Stimulated activated CD8-positive, alpha-beta memory T cell treated with anti-CD3 and anti-CD28 coated beads, Interleukin-4, amount 100 ng/mL, for 24 hours (primary cell): ENCODE measurements around the gene MCRS1.

Experiments used
- DNase-seq: peaks from one replicate; pipeline ENCODE4 v3.0.0-alpha.2; 2020; ENCODE audit warnings: low read depth

Gene MCRS1

GRCh38 chr12:49582201-49582600 is 14.3 kb upstream of the MCRS1 start:
- DNase-seq = no peak

- peak; percentile 35 for DNase-seq
Measured at GRCh38 chr12:49580572-49581535, 12.9 kb upstream of the MCRS1 start.

GRCh38 chr12:49578471-49579112 is 10.7 kb upstream of the MCRS1 start:
- DNase-seq = no peak

- DNase-seq = no peak
Measured at GRCh38 chr12:49577589-49578315, 9.8 kb upstream of the MCRS1 start.

GRCh38 chr12:49568442-49569162 is 660 bp upstream of the MCRS1 start:
- DNase-seq = no peak

DNA sequence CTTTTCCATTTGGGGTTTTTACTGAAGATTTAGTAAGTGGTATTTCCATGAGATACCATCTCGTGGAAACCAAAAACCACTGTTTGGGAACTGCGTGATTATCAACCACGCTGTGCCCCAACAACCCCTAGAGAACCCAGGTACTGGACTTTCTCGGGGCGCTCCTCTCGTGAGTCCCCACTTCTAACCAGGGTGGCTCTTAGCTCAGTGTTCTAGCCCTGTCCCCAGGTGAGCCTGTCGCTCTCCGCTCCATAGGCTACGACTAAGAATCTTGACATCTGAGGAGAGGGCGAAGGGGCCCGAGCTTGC is 686 bp downstream of the MCRS1 start:
- DNase-seq = peak; percentile 9

DNA sequence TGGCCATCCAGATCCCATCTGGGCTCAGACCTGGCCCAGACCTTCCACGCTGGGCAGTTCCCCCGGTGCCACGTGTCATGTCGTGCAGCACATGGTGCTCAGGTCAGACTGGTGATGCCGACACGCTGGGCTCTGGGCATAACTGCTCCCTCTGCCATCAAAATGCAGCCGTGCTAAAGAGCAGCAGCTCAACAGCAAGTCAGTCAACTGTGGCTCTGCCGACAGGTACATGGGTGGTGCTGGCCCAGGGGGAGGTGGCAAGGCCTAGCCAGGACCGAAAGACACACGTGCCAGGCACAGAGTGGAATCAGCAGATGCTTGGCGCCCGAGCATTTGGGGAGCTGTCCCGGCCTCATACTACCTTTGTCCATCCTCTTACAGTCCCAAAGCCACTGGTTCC is 1.6 kb downstream of the MCRS1 start:
- no peak for DNase-seq

DNA sequence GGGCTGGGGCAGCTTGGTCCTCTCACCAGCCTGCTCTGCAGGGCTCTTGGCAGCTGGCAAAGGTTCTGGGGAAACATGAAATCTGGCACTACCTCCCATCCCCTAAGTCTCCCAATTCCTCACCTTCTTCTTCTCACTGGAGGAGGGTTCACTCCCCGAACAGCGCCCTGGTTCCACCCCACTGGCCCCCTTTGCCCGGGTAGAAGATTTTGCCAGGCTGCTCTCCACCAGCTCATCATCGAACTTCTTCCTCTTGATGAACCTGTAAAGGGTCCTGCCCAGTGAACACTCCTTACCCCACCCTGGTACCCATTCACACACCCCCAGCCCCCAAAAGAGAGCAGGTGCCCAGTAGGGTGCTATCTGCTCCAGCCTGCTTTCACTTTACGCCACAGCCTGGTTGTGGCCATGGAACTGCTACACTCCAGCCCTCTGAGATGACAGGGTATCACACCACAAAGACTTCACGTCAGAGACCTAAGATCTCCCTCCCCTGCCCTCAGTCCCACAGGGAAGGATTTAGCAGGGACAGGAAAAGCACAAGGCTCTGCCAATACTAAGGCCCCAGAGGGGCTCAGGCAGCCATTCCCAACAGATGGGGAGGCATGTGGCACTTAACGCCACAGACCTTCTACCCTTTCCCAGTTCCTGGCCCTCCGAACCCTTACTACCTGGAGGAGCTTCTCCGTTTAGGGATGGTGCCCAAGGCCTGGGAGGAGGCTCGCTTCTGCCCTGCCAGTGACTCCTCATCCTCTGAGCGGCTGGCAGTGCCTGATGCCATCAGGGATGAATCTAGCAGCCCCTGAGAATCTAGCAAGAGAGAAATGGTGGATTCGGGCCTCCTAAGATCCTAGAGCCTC is 2.3 kb downstream of the MCRS1 start:
- no peak for DNase-seq

GRCh38 chr12:49564686-49565405 is 3.1 kb downstream of the MCRS1 start:
- no peak for DNase-seq

DNA sequence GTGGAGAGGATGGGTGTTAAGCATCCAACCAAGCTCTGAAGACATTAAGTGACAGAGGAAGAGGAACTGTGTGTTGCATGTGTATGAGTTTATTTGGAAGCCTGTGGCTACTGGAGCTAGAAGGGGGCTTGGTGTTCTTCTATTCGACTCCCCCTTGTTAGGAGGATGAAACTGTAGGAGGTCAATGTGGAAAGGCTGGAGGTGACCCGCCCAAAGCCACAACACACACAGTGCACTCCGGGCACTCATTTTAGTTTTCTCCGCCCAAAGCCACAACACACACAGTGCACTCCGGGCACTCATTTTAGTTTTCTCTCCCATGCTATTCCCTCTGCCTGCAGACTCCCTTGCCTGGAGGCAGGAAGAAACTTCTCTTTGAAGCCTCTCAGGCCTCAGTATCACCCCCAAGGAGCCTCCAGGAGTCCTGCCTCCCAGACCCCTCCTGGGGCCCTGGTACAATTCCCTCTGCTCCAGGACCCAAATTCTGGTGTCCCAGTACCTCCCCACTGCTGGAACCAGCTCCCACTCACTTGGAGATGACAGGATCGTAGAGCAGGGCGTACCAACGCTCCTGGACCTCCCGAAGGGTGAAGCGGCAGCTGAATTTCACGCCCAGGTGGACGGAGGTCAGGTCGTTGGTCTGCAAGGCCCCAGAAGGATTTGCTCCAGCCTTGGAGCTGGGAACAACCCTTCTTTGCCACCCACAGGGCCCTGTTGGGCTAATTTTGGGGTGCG is 3.8 kb downstream of the MCRS1 start:
- no peak for DNase-seq

- no peak for DNase-seq
Measured at GRCh38 chr12:49562831-49563230, 5.1 kb downstream of the MCRS1 start.

DNA sequence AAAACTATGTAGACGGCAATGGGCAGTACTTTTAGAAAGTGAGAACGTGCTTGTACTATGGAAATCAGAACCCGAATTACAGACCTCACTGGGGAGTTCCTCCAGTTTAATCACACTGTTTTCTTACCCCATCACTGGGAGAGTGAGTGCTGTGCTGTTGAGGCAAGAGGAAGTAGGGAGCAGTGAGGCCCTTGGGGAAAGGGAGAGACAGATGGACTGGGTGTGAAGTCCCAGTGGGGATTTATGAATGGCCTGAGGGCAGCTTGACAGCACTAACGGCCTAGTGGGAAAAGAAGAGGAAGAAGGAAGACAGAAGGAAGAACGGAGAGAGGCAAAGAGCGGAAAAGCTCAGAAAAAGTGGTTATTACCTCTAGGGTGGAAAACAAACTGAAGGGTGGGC is 5.7 kb downstream of the MCRS1 start:
- DNase-seq = no peak

DNA sequence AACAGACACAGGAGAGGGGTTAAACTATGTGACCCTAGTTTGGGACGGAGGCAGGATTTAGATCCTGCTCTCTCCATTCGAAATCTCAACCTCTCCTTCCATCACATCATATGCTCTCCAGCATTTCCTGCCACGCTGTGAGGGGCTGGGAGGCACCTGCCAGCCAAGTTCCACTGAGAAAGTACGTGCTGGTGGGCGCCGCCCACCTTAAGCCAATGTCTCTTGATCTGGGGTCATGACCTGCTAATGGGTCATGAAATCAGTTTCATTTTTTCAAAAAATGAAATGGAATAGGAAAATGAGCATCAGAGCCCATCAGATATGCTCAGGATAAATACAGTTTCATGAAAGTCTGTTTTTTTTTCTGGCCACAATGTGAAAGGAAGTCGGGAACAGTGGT is 7.2 kb downstream of the MCRS1 start:
- DNase-seq = no peak

GRCh38 chr12:49559011-49559675 is 8.8 kb downstream of the MCRS1 start:
- no peak for DNase-seq

DNA sequence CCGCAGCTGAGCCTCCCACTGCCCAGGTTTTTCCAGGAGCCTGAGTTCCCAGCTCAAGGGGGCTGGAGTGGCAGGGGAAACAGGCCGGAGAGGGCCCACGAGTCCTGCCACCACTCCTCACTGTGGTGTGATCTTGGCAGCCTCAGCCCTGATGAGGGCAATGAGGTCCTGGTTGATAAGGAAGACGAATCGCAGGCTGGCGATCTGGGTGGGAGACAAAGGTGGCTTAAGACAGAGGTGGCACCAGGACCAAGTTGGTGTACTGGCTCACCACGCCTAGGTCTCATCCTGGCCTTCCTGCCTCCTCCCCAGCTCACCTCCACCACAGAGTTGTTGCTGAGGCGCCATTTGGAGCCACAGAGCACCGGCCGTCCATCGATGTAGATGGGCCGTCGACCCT is 9.4 kb downstream of the MCRS1 start:
- no peak for DNase-seq

DNA sequence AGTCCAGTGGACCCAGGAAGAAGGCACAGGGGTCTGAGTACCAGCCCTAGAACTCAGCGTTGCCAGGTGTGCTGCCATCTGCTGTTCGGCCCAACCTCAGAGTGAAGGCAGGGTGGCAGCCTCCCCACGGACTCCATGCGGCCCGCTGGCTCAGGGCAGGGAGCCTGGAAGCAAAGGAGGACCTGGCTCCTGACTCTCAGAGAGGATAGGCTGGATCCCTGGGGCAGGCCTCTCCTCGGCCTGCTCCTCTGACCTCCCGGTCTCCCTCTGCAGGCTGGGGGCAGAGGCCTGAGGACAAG is 10.1 kb downstream of the MCRS1 start:
- DNase-seq = no peak

DNA sequence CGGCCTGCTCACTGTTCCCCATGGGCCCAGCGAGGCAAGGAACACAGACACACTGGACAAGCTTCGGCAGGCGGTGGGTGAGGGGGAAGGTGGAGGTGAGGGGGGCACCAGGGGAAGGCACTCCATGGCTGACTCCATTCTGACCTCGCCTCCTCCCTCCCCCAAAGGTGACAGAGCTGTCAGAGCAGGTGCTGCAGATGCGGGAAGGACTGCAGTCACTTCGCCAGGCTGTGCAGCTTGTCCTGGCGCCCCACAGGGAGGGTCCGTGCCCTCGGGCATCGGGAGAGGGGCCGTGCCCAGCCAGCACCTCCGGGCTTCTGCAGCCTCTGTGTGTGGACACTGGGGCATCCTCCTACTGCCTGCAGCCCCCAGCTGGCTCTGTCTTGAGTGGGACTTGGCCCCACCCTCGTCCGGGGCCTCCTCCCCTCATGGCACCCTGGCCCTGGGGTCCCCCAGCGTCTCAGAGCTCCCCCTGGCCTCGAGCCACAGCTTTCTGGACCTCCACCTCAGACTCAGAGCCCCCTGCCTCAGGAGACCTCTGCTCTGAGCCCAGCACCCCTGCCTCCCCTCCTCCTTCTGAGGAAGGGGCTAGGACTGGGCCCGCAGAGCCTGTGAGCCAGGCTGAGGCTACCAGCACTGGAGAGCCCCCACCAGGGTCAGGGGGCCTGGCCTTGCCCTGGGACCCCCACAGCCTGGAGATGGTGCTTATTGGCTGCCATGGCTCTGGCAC is 10.6 kb downstream of the MCRS1 start:
- no peak for DNase-seq

- DNase-seq = no peak
Measured at GRCh38 chr12:49556391-49557186, 11.4 kb downstream of the MCRS1 start.
